GM19099 (cell line): ENCODE results near the gene SLC40A1.

Experiments
- POLR2A ChIP-seq: IDR thresholded peaks from 3 replicates; pipeline ENCODE4 v1.6.1; 2011; ENCODE audit warnings: low read depth; ENCODE audit not compliant: insufficient read length; ENCODE audit errors: extremely low read depth

Gene SLC40A1

DNA sequence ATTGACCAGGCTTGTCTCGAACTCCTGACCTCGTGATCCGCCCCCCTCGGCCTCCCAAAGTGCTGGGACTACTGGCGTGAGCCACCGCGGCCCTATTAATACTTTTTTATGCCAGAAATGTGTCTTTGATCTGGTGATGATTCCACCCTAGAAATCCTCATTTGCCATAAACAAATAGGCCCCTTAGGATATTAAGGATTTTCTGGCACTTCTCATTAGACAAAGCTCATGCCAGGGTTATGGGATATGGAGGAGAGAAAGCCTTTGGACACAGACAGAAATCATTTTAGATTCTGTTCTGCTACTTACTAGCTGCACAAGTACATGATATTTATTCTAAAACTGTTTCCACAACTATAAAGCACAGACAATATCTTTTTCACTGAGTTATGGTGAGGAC lies 24.1 kb downstream of the SLC40A1 start:
- TF ChIP-seq POLR2A = no peak

DNA sequence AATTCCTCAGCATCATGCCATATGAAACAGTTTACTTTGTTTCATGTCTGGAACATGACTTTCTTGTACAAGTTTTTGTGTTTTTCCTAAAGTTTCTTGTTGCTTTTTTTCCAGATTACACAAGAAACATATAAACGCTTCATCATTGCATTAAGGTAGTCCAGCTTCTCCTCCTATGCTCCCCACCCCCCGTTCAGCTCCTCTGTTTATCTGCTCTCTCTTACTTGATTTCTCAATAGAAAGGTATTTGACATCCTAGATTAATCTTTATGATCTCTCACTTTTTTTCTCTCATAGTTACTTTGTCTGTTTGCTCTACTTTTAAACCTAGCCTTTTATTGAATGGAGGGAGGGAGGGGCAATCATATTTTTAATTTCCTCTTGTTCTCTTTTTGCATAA lies 25.4 kb downstream of the SLC40A1 start:
- TF ChIP-seq POLR2A = no peak

DNA sequence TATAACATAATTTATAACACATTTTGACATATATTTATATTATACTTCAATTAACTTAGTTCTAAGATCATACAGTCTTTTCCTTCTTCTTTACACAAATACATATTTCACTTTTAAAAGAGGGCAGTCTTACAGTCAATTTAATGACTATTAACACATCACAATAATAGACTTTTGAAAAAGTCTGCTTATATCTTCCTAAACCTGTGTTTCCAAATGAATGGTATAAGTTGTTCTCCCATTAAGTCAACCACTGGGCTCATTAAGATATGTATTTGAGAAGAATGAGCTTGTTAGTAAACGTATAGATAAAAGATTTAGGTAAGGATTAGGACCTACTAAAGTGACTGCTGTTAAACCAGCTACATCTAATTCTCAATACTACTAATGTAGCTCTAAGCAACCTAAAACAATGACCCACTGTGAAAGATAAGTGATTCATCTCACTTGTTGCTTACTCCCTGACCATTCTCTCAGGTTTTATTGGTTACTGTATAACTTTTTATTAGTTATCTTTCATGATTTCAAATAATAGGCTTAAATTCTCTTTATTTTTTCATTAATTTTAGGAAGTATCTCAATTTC lies 27.0 kb downstream of the SLC40A1 start:
- no peak for TF ChIP-seq POLR2A

DNA sequence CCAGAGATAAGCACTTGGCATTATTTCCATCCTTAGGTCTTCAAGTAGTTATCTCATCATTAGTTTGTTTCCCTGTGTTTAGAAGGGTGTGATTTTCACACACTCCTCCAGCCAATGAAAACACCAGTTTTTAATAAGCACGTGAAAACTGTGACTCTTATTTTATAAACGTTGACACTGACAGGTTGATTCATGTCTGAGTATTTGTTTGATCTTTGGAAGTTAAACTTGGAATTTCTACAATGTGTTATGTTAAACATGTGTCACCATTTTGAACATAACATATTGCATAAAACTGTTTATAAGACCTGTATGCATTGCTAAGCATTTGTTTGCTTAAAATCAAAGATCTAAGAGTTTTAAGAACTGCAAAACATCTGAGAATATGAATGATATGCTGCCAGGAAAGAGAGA lies 27.6 kb downstream of the SLC40A1 start:
- no peak for TF ChIP-seq POLR2A

DNA sequence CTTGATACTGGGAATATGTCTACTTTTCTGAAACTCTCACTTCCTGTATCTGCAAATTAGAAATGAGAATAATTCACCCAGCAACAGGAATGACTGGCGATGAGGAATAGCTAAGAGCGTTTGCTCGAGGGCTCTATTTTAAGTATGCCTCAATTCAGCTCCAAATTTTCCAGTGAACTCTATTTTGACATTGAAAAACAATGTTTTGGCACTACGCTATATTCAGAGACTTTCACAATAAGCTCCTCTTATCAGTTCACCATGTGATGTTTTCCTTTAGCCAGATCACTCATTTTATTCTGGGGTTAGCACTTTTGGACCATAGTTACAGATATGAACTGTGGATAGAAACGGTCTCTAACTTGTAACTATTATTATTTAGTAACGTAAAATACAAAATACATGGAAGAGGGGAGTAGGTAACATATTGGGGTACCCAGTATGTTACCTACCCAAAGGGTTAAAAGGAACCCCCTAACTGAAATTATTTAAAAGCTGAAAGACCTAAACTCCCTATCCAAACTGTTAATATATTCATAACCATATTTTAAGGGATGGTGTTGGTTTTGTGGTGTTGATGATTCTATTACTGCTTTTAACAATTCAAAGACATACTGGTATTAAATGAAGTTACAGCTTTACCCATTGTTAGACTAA lies 28.1 kb downstream of the SLC40A1 start:
- no peak for TF ChIP-seq POLR2A

DNA sequence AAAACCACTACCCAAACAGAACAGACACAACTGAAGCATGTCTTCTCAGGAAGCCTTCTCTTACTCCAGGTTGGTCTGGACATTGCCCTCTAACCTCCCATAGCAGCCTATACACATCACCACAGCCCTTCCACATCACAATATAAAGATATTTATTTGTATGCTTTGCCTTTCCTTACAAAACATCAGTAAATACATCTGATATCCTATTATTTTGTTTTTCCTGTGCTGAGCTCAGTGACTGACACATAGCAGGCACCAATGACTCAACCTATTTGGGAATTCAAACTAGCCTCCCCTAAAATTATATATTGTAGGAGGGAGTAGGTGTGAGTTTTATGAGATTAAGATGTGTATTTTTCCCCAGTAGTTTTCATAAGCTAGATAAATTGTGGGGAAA lies 28.8 kb downstream of the SLC40A1 start:
- no peak for TF ChIP-seq POLR2A

DNA sequence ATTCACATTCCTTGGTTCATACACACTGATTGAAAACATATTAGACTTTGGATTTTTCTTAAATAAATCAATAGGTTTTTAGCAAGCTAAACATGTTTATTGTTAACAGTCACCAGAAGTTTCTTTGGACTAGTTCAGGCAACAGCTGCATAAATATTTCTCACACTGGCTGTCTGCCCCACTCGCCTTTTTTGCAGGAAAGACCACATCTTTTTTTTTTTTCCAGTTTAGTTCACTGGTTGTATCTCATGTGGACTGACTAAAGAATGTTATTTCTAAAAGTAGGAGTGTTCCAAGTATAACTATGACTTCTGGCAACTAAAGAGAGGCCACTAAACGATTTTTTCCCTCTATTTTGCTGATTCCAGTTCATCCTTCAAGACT lies 31.1 kb downstream of the SLC40A1 start:
- TF ChIP-seq POLR2A = no peak

DNA sequence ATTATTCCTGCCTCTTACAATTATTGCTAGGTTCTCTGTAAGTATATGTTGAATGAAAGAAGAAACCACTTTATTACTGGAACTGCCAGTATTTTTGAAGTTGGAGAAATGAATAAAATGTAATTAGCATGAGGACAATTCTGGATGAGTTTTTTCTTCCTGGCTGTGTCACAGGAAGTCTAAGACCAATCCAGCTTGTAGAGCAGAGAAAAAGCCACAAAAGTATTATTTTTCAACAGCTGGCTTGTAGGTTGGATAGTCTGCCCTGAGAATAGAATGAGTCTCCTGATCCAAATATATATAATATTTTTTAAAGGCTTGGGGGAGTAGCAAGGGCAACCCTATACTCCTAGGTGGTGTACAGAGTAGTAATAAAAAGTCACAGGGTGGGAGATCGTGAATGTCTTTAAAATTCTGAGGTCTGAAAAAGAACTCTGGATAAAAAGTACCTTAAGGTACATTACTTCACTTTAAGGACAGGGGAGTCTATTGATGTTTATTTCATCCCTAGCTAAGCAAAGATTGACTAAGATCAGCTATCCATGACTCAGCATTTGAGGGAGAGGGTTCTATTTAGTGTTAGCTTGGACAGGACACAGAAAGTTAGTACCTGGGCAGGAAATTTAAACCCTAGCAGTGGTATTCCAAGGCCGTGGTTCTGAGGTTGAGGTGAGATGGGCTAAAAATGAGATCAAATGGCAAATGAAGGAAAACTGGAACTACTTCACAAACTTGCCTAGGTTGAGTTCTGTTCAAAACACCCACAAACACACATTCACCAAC lies 31.7 kb downstream of the SLC40A1 start:
- TF ChIP-seq POLR2A = no peak

DNA sequence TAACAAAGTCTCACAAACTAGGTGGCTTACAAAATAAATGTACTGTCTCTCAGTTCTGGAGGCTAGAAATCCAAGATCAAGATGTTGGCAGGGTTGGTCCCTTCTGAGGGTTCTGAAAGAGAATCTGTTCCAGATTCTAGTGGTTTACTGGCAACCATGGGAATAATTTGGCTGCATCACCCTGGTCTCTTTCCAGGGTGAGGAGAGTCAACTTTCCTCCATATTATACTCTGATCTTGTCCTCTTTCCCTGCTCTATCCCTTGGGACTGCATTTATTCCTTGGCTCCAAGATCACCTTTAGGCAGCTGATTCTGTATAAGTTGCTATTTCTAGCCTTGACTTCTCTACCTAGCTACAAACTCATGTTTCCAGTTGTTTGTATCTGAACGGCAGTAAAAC lies 35.2 kb downstream of the SLC40A1 start:
- no peak for TF ChIP-seq POLR2A

DNA sequence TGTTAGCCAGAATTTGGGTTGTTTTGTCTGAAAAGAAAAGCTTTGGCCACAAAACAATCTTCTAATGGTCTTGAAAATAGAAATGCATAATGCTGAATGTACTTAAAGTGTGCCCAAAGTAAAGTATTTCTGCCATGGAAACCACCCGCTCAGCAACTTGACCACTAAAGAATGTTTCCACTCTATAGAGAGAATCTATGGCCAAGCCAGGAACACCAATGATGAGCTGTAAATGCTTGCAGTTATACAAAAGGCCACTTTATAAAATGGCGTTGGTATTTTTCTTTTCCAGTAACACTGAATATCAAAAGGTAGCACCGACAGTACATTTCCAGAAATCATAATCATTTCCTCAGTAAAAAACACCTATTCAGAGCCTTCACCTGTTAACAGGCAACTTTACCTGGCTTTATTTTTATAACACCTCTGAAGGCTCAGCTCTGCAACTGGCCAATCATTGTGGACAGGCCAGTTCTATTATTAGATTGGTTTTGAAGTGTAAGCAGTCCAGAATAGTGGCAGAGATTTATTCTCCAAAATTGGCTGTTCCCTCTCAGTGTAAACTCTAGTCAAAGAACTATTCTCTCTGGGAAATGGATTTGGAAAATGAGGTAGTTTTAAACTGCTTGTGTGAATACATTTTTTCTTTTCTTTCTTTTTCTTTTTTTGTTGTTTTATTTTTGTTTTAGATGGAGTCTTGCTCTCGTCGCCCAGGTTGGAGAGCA lies 36.1 kb downstream of the SLC40A1 start:
- TF ChIP-seq POLR2A = no peak

DNA sequence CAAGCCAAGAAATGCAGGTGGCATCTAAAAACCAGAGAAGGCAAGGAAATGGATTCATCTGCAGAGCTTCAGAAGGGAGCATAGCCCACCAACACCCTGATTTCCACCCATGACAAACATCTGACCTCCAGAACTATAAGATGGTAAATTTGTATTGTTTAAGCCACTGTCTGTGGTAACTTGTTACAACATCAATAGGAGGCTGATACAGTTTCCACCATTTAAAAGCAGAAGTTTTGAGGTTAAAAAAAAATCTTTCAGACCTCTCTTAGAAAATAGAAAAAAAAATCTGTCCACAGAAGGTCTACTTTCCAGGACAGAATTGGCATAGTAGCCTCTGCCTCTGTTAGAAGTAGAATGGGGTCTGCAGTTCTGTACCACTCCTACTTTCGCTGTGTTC lies 37.2 kb downstream of the SLC40A1 start:
- no peak for TF ChIP-seq POLR2A

DNA sequence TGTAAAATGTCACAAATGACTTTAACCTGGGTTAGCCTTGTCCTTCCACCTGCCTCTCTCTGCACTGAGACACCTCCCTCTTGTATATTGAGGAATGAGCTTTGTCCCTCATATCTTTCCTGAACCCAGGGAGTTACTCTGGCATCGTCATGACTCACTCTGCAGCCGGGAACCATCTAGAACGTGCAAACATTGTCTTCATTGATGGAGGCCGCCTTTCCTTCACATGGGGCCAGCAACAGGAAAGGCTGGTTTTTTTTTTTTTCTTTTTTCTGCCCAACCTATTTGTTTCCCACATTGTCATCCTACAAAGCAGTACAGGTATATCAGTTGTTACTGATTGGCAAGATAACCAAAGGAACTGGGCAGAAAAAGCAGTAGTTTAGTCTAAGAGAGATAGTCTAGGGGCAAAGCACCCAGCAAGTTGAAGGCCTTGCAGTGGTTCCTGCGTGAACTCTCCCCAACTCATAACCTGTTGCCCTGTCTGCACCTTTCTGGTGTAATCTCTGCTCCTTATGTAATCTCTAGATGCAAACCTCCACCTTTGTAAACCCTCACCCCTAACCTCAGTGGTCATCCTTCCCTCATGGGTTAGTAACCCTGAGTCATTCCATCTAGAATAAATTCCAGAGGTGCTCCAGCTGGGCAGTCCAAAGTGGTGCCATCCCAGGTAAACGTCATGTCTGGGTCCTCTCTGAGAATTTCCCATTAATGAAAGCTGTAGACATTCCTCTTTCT lies 38.3 kb downstream of the SLC40A1 start:
- TF ChIP-seq POLR2A = no peak

DNA sequence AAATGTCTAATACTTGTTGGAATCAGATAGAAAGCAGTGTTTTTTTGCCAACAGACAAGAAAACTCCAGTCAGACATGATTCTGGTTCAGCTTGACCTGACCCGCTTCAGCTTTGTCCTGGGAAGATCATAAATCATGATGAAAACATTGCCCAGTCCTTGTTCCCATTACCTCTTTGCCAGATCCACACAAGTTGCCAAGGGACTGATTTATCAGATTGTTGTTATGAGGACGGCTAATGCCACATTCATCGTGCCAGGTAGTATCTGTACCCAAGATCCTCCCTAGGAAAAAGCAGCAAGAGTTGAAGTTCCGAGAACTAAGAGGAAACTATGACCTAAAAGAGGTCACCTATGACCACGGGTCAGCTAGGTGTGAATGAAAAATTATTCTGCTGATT lies 39.0 kb downstream of the SLC40A1 start:
- no peak for TF ChIP-seq POLR2A

DNA sequence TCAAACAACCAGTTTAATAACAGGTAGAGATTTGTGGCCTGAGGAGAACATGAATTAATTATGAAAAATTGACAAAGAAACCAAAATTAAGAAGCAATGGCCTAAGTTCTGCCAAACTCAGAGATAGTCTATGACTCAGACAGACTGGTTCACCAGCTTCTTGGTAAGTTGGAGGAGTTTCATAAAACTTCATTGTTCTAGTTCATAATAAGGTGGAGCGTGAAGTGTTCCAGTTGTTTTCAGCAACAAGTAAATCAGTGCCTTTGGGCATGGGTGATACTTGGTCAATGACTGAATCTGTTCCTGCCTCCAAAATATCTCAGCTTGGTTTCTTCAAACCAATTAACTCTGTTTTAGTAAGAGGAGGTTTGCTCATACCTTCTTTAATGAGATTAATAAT lies 40.0 kb downstream of the SLC40A1 start:
- no peak for TF ChIP-seq POLR2A

DNA sequence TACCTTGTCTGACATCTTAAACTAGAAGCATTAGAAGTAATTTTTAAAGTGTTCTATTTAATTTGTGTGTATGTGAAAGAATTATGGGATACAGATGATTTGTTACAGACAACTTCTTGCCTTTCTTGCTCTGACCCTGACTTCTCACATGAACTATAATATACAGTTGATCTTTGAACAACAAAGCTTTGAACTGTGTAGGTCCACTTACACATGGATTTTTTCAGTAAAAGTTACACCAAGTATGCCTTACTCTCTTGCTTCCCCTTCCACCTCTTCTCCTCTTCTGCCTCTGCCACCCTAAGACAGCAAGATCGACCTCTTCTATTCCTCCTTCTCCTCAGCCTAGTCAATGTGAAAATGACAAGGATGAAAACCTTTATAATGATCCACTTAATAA lies 42.2 kb downstream of the SLC40A1 start:
- TF ChIP-seq POLR2A = no peak
